Measurements from ENCODE around the gene PSMG3.

PSMG3 gene

GRCh38 chr7:1569833-1570632 is at the start of gene PSMG3:
Gene PSMG3 (minus strand): TSS chr7:1570032. CDS start chr7:1569339, 693 bp downstream.
- DNase-seq: peak; percentile 80

GRCh38 chr7:1618475-1618874 is 48.6 kb upstream of the PSMG3 start:
- DNase-seq: no peak

- DNase-seq: no peak
Observed at GRCh38 chr7:1617957-1618356, 48.1 kb upstream of the PSMG3 start.

- peak; percentile 10 for DNase-seq
Observed at GRCh38 chr7:1616741-1617140, 46.9 kb upstream of the PSMG3 start.

- DNase-seq: peak; percentile 18
Observed at GRCh38 chr7:1611708-1612241, 41.9 kb upstream of the PSMG3 start.

- no peak for DNase-seq
Observed at GRCh38 chr7:1610678-1611302, 41.0 kb upstream of the PSMG3 start.

- DNase-seq: no peak
Observed at GRCh38 chr7:1610013-1610677, 40.3 kb upstream of the PSMG3 start.

GRCh38 chr7:1609023-1609422 is 39.2 kb upstream of the PSMG3 start:
- DNase-seq: no peak

GRCh38 chr7:1608318-1608717 is 38.5 kb upstream of the PSMG3 start:
- DNase-seq: no peak

GRCh38 chr7:1607696-1608095 is 37.9 kb upstream of the PSMG3 start:
- no peak for DNase-seq

GRCh38 chr7:1607001-1607400 is 37.2 kb upstream of the PSMG3 start:
- DNase-seq: no peak

GRCh38 chr7:1604383-1604782 is 34.6 kb upstream of the PSMG3 start:
- no peak for DNase-seq

GRCh38 chr7:1603346-1604225 is 33.8 kb upstream of the PSMG3 start:
- no peak for DNase-seq

GRCh38 chr7:1602386-1602785 is 32.6 kb upstream of the PSMG3 start:
- DNase-seq: no peak

GRCh38 chr7:1601956-1602355 is 32.1 kb upstream of the PSMG3 start:
- no peak for DNase-seq

GRCh38 chr7:1599640-1600395 is 30.0 kb upstream of the PSMG3 start:
- DNase-seq: no peak

- DNase-seq: no peak
Observed at GRCh38 chr7:1598961-1599639, 29.3 kb upstream of the PSMG3 start.

- no peak for DNase-seq
Observed at GRCh38 chr7:1598286-1598685, 28.5 kb upstream of the PSMG3 start.

GRCh38 chr7:1597791-1598190 is 28.0 kb upstream of the PSMG3 start:
- no peak for DNase-seq

- peak; percentile 36 for DNase-seq
Observed at GRCh38 chr7:1597066-1597760, 27.4 kb upstream of the PSMG3 start.
